NB4 (cell line): ENCODE results near the gene IGSF8.

ENCODE experiments used
- CTCF ChIP-seq: IDR thresholded peaks from one replicate; pipeline ENCODE4 v1.5.1; 2012; ENCODE audit warnings: low read depth, low read length
- POLR2A ChIP-seq: IDR thresholded peaks from 2 replicates; pipeline ENCODE4 v1.6.1; 2011; ENCODE audit warnings: mild to moderate bottlenecking; ENCODE audit not compliant: insufficient read length; ENCODE audit errors: extremely low read depth
- TF ChIP-seq, protein P1 (sequence below): IDR thresholded peaks from 2 replicates; pipeline ENCODE4 v1.6.1; 2011; ENCODE audit warnings: low read depth, low read length

DNA sequence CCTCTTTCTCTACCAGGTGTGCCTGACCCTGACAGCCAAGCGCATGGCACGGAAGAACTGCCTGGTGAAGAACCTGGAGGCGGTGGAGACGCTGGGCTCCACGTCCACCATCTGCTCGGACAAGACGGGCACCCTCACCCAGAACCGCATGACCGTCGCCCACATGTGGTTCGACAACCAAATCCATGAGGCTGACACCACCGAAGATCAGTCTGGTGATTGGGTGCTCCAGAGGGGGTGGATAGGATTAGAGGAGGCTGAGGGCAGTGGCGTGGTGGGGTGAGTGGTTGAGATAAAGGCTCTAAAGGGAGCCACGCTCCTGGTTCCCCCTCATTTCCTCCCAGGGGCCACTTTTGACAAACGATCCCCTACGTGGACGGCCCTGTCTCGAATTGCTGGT, 30.2 kb upstream of the IGSF8 start:
- no peak for TF ChIP-seq POLR2A
- no peak for TF ChIP-seq CTCF
- TF ChIP-seq, protein P1, sequence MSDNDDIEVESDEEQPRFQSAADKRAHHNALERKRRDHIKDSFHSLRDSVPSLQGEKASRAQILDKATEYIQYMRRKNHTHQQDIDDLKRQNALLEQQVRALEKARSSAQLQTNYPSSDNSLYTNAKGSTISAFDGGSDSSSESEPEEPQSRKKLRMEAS: no peak
